SJSA1 (cell line): Measurements from ENCODE around the gene ENTR1. TPM values are rescaled to one million over a fixed set of nuclear protein-coding genes. Genes with fewer than 3 reads are reported as not detected.
A peak's percentile ranks its signal among the peaks of the same experiment; 100 is the strongest.

Experiments used
- DNase-seq, 2 experiments: peaks; one replicate each; pipeline ENCODE4 v3.0.0-alpha.2; 2015 to 2020; ENCODE audit warnings: low spot score in 2 of 2, low read depth in 1 of 2
- H3K27ac ChIP-seq: fragments of 250-450 bp; sonication (Bioruptor Pico); 2 replicates; pipeline ENCODE4 v1.5.1; 2020; ENCODE audit warnings: mild to moderate bottlenecking, moderate library complexity
- H3K27me3 ChIP-seq: fragments of 250-450 bp; sonication (Bioruptor Pico); replicated peaks from 2 replicates; pipeline ENCODE4 v1.5.1; 2020; ENCODE audit warnings: mild to moderate bottlenecking, moderate library complexity
- H3K36me3 ChIP-seq: fragments of 250-450 bp; sonication (Bioruptor Pico); 2 replicates; pipeline ENCODE4 v1.5.1; 2020; ENCODE audit warnings: mild to moderate bottlenecking
- H3K4me1 ChIP-seq: fragments of 250-450 bp; sonication (Bioruptor Pico); replicated peaks from 2 replicates; pipeline ENCODE4 v1.6.1; 2021; ENCODE audit warnings: mild to moderate bottlenecking
- H3K4me3 ChIP-seq: fragments of 250-450 bp; sonication (Bioruptor Pico); 2 replicates; pipeline ENCODE4 v1.5.1; 2020; ENCODE audit warnings: mild to moderate bottlenecking
- H3K9me3 ChIP-seq: fragments of 250-450 bp; sonication (Bioruptor Pico); replicated peaks from 2 replicates; pipeline ENCODE4 v1.5.1; 2020; ENCODE audit warnings: mild to moderate bottlenecking
- total RNA-seq: library from RNA; depleted of rRNA; stranded (reverse); fragments of >200 nt; shearing (Covaris generic); gene quantifications from 2 replicates; pipeline ENCODE4 v1.2.3, GENCODE V29; 2014

ENTR1 gene
- total RNA-seq, 1 experiment from 2014 or later = 34.8 TPM

- H3K9me3 ChIP-seq = no peaks in the 10 kb centered on the region
- no peak overlapping the region for H3K27ac ChIP-seq
- H3K4me1 ChIP-seq = peaks cover 9% of the 10 kb centered on the region
- DNase-seq = no peak
- peaks cover 31% of the 10 kb centered on the region for H3K36me3 ChIP-seq
- H3K4me3 ChIP-seq = no peak overlapping the region
- H3K27me3 ChIP-seq = no peaks in the 10 kb centered on the region
Observed at GRCh38 chr9:136377341-136378169, 32.9 kb downstream of the ENTR1 start.

GRCh38 chr9:136376457-136376856 is 34.0 kb downstream of the ENTR1 start:
- H3K27ac ChIP-seq = no peak overlapping the region
- H3K4me3 ChIP-seq = no peak overlapping the region
- peaks cover 20% of the 10 kb centered on the region for H3K36me3 ChIP-seq
- H3K27me3 ChIP-seq = no peaks in the 10 kb centered on the region
- no peak for DNase-seq
- H3K4me1 ChIP-seq = peaks cover 16% of the 10 kb centered on the region
- H3K9me3 ChIP-seq = no peaks in the 10 kb centered on the region

- Histone ChIP-seq H3K4me1 (peaks cover 16% of the 10 kb centered on the region), H3K36me3 (peaks cover 10% of the 10 kb centered on the region), H3K27ac (no peak overlapping the region), H3K9me3 (no peaks in the 10 kb centered on the region), H3K27me3 (no peaks in the 10 kb centered on the region), H3K4me3 (no peak overlapping the region)
- DNase-seq = no peak
Observed at GRCh38 chr9:136375096-136375495, 35.3 kb downstream of the ENTR1 start.

- Histone ChIP-seq H3K36me3 (peaks cover 7% of the 10 kb centered on the region), H3K4me3 (no peak overlapping the region), H3K27me3 (no peaks in the 10 kb centered on the region), H3K4me1 (peaks cover 16% of the 10 kb centered on the region), H3K27ac (no peak overlapping the region), H3K9me3 (no peaks in the 10 kb centered on the region)
- DNase-seq = no peak
Observed at GRCh38 chr9:136374183-136374575, 36.2 kb downstream of the ENTR1 start.

- Histone ChIP-seq H3K4me1 (peaks cover 16% of the 10 kb centered on the region), H3K27me3 (no peaks in the 10 kb centered on the region), H3K9me3 (no peaks in the 10 kb centered on the region), H3K27ac (no peak within 1 kb of the TSS), H3K4me3 (no peak within 1 kb of the TSS), H3K36me3 (peaks cover 3% of the 10 kb centered on the region)
- no peak for DNase-seq
Observed at GRCh38 chr9:136373300-136374182, 36.9 kb downstream of the ENTR1 start, which contains the start of gene CARD9. CARD9 (minus strand) TSS chr9:136373669; CDS start chr9:136372078, 1,591 bp downstream.

GRCh38 chr9:136372561-136373299 is 37.7 kb downstream of the ENTR1 start:
- H3K36me3 ChIP-seq = no peaks in the 10 kb centered on the region; the same call in none of the 2 replicates
- H3K27ac ChIP-seq = no peak overlapping the region
- H3K4me1 ChIP-seq = peaks cover 16% of the 10 kb centered on the region
- peak; percentile 59 to 70 for DNase-seq
- H3K9me3 ChIP-seq = no peaks in the 10 kb centered on the region
- H3K27me3 ChIP-seq = no peaks in the 10 kb centered on the region
- no peak overlapping the region for H3K4me3 ChIP-seq

- Histone ChIP-seq H3K9me3 (no peaks in the 10 kb centered on the region), H3K4me3 (no peak overlapping the region), H3K4me1 (peaks cover 16% of the 10 kb centered on the region)
Observed at GRCh38 chr9:136372006-136372405, 38.4 kb downstream of the ENTR1 start.

GRCh38 chr9:136371533-136371880 is 38.9 kb downstream of the ENTR1 start:
- no peaks in the 10 kb centered on the region for H3K9me3 ChIP-seq
- no peaks in the 10 kb centered on the region; the same call in 1 of the 2 replicates for H3K36me3 ChIP-seq
- H3K27ac ChIP-seq = no peak overlapping the region
- H3K4me3 ChIP-seq = no peak overlapping the region
- no peak for DNase-seq
- H3K27me3 ChIP-seq = no peaks in the 10 kb centered on the region
- peaks cover 16% of the 10 kb centered on the region for H3K4me1 ChIP-seq

More at GRCh38 chr9:136372006-136372405, 38.4 kb downstream of the ENTR1 start:
- DNase-seq = no peak
- no peaks in the 10 kb centered on the region for H3K27me3 ChIP-seq
- H3K27ac ChIP-seq = no peak overlapping the region
- no peaks in the 10 kb centered on the region; the same call in 1 of the 2 replicates for H3K36me3 ChIP-seq

GRCh38 chr9:136370687-136371532 is 39.5 kb downstream of the ENTR1 start:
- no peak for DNase-seq
- Histone ChIP-seq H3K4me3 (no peak overlapping the region), H3K9me3 (no peaks in the 10 kb centered on the region), H3K36me3 (no peaks in the 10 kb centered on the region; the same call in 1 of the 2 replicates), H3K27ac (no peak overlapping the region), H3K4me1 (peaks cover 16% of the 10 kb centered on the region), H3K27me3 (no peaks in the 10 kb centered on the region)

- H3K27me3 ChIP-seq = no peaks in the 10 kb centered on the region
Observed at GRCh38 chr9:136370037-136370436, 40.4 kb downstream of the ENTR1 start.

GRCh38 chr9:136368190-136368589 is 42.2 kb downstream of the ENTR1 start:
- Histone ChIP-seq H3K4me3 (no peak overlapping the region), H3K9me3 (peaks cover 7% of the 10 kb centered on the region), H3K27me3 (no peaks in the 10 kb centered on the region), H3K27ac (no peak overlapping the region), H3K4me1 (peaks cover 23% of the 10 kb centered on the region), H3K36me3 (peaks cover 7% of the 10 kb centered on the region)
- DNase-seq = no peak

More at GRCh38 chr9:136370037-136370436, 40.4 kb downstream of the ENTR1 start:
- no peak for DNase-seq
- Histone ChIP-seq H3K9me3 (no peaks in the 10 kb centered on the region), H3K4me1 (peaks cover 16% of the 10 kb centered on the region), H3K27ac (no peak overlapping the region), H3K4me3 (no peak overlapping the region), H3K36me3 (no peaks in the 10 kb centered on the region)

- DNase-seq = no peak
- peaks cover 7% of the 10 kb centered on the region for H3K9me3 ChIP-seq
- H3K4me1 ChIP-seq = peaks cover 21% of the 10 kb centered on the region
- H3K4me3 ChIP-seq = no peak overlapping the region
- H3K27ac ChIP-seq = no peak overlapping the region
- peaks cover 11% of the 10 kb centered on the region for H3K36me3 ChIP-seq
- H3K27me3 ChIP-seq = no peaks in the 10 kb centered on the region
Observed at GRCh38 chr9:136367296-136368145, 42.9 kb downstream of the ENTR1 start.
